ENCODE data around the gene IL1R2.

DNA sequence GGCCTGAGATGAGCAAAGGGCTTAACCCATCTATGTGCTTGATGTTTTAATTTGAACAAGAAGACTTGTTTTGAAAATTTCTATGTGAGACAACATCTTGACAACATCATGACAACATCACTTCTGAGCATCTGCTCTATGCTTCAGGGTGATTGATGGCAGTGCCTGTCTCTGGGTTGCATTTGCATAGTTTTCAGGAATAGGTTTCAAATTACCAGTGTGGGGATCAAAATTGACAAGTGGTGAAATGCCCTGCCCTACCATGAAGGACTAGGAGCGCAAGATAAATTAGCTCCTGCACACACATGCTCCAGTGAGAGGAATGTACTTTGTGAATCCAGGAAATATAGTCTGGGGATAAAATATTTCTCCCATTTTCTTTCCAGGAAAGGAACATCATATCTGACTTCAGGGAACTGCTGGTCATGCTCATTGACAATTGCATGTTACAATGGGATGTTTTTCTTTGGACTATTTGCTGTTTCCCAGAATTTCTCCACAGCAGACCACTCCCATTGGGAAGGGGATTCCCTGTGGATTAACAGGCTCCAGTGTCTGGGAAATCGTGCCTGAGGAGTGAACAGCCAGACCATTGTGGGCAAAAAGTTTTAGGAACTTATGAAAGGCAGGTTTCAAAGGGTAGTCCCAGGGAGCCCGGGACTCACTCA is 45.3 kb upstream of the IL1R2 start:
- TF ChIP-seq, protein P1, sequence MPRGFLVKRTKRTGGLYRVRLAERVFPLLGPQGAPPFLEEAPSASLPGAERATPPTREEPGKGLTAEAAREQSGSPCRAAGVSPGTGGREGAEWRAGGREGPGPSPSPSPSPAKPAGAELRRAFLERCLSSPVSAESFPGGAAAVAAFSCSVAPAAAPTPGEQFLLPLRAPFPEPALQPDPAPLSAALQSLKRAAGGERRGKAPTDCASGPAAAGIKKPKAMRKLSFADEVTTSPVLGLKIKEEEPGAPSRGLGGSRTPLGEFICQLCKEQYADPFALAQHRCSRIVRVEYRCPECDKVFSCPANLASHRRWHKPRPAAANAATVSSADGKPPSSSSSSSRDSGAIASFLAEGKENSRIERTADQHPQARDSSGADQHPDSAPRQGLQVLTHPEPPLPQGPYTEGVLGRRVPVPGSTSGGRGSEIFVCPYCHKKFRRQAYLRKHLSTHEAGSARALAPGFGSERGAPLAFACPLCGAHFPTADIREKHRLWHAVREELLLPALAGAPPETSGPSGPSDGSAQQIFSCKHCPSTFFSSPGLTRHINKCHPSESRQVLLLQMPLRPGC (tag by site-specific recombination; IDR thresholded peaks at IDR 0.05): no peak
- TF ChIP-seq, protein P2, sequence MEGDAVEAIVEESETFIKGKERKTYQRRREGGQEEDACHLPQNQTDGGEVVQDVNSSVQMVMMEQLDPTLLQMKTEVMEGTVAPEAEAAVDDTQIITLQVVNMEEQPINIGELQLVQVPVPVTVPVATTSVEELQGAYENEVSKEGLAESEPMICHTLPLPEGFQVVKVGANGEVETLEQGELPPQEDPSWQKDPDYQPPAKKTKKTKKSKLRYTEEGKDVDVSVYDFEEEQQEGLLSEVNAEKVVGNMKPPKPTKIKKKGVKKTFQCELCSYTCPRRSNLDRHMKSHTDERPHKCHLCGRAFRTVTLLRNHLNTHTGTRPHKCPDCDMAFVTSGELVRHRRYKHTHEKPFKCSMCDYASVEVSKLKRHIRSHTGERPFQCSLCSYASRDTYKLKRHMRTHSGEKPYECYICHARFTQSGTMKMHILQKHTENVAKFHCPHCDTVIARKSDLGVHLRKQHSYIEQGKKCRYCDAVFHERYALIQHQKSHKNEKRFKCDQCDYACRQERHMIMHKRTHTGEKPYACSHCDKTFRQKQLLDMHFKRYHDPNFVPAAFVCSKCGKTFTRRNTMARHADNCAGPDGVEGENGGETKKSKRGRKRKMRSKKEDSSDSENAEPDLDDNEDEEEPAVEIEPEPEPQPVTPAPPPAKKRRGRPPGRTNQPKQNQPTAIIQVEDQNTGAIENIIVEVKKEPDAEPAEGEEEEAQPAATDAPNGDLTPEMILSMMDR (tag by site-specific recombination; IDR thresholded peaks at IDR 0.05): no peak
- TF ChIP-seq ZNF24 (tag by site-specific recombination; IDR thresholded peaks at IDR 0.05) (no peak), ZNF670 (tag by site-specific recombination; IDR thresholded peaks at IDR 0.05; ENCODE audit: low read depth) (no peak), ZNF114 (tag by site-specific recombination; IDR thresholded peaks at IDR 0.05) (no peak), ZBTB21 (tag by site-specific recombination; IDR thresholded peaks at IDR 0.05) (no peak), ZNF140 (tag by site-specific recombination; IDR thresholded peaks at IDR 0.05) (no peak), ZFP41 (tag by site-specific recombination; IDR thresholded peaks at IDR 0.05; ENCODE audit: borderline replicate concordance) (no peak), ZNF138 (tag by site-specific recombination; IDR thresholded peaks at IDR 0.05; ENCODE audit: borderline replicate concordance) (no peak)
- TF ChIP-seq, protein P3, sequence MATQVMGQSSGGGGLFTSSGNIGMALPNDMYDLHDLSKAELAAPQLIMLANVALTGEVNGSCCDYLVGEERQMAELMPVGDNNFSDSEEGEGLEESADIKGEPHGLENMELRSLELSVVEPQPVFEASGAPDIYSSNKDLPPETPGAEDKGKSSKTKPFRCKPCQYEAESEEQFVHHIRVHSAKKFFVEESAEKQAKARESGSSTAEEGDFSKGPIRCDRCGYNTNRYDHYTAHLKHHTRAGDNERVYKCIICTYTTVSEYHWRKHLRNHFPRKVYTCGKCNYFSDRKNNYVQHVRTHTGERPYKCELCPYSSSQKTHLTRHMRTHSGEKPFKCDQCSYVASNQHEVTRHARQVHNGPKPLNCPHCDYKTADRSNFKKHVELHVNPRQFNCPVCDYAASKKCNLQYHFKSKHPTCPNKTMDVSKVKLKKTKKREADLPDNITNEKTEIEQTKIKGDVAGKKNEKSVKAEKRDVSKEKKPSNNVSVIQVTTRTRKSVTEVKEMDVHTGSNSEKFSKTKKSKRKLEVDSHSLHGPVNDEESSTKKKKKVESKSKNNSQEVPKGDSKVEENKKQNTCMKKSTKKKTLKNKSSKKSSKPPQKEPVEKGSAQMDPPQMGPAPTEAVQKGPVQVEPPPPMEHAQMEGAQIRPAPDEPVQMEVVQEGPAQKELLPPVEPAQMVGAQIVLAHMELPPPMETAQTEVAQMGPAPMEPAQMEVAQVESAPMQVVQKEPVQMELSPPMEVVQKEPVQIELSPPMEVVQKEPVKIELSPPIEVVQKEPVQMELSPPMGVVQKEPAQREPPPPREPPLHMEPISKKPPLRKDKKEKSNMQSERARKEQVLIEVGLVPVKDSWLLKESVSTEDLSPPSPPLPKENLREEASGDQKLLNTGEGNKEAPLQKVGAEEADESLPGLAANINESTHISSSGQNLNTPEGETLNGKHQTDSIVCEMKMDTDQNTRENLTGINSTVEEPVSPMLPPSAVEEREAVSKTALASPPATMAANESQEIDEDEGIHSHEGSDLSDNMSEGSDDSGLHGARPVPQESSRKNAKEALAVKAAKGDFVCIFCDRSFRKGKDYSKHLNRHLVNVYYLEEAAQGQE (tag by site-specific recombination; IDR thresholded peaks at IDR 0.05): no peak
- TF ChIP-seq, protein P4, sequence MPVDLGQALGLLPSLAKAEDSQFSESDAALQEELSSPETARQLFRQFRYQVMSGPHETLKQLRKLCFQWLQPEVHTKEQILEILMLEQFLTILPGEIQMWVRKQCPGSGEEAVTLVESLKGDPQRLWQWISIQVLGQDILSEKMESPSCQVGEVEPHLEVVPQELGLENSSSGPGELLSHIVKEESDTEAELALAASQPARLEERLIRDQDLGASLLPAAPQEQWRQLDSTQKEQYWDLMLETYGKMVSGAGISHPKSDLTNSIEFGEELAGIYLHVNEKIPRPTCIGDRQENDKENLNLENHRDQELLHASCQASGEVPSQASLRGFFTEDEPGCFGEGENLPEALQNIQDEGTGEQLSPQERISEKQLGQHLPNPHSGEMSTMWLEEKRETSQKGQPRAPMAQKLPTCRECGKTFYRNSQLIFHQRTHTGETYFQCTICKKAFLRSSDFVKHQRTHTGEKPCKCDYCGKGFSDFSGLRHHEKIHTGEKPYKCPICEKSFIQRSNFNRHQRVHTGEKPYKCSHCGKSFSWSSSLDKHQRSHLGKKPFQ (tag by site-specific recombination; IDR thresholded peaks at IDR 0.05): no peak
- TF ChIP-seq, protein P5, sequence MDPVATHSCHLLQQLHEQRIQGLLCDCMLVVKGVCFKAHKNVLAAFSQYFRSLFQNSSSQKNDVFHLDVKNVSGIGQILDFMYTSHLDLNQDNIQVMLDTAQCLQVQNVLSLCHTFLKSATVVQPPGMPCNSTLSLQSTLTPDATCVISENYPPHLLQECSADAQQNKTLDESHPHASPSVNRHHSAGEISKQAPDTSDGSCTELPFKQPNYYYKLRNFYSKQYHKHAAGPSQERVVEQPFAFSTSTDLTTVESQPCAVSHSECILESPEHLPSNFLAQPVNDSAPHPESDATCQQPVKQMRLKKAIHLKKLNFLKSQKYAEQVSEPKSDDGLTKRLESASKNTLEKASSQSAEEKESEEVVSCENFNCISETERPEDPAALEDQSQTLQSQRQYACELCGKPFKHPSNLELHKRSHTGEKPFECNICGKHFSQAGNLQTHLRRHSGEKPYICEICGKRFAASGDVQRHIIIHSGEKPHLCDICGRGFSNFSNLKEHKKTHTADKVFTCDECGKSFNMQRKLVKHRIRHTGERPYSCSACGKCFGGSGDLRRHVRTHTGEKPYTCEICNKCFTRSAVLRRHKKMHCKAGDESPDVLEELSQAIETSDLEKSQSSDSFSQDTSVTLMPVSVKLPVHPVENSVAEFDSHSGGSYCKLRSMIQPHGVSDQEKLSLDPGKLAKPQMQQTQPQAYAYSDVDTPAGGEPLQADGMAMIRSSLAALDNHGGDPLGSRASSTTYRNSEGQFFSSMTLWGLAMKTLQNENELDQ (tag by site-specific recombination; IDR thresholded peaks at IDR 0.05; ENCODE audit: low read depth): no peak
- TF ChIP-seq, protein P6, sequence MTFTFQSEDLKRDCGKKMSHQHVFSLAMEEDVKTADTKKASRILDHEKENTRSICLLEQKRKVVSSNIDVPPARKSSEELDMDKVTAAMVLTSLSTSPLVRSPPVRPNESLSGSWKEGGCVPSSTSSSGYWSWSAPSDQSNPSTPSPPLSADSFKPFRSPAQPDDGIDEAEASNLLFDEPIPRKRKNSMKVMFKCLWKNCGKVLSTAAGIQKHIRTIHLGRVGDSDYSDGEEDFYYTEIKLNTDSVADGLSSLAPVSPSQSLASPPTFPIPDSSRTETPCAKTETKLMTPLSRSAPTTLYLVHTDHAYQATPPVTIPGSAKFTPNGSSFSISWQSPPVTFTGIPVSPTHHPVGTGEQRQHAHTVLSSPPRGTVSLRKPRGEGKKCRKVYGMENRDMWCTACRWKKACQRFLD (tag by site-specific recombination; IDR thresholded peaks at IDR 0.05): no peak
- TF ChIP-seq, protein P7, sequence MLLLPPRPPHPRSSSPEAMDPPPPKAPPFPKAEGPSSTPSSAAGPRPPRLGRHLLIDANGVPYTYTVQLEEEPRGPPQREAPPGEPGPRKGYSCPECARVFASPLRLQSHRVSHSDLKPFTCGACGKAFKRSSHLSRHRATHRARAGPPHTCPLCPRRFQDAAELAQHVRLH (tag by site-specific recombination; IDR thresholded peaks at IDR 0.05): no peak

Data from HEK293 (cell line).